Measurements from ENCODE around the gene MICAL2.

Gene MICAL2

DNA sequence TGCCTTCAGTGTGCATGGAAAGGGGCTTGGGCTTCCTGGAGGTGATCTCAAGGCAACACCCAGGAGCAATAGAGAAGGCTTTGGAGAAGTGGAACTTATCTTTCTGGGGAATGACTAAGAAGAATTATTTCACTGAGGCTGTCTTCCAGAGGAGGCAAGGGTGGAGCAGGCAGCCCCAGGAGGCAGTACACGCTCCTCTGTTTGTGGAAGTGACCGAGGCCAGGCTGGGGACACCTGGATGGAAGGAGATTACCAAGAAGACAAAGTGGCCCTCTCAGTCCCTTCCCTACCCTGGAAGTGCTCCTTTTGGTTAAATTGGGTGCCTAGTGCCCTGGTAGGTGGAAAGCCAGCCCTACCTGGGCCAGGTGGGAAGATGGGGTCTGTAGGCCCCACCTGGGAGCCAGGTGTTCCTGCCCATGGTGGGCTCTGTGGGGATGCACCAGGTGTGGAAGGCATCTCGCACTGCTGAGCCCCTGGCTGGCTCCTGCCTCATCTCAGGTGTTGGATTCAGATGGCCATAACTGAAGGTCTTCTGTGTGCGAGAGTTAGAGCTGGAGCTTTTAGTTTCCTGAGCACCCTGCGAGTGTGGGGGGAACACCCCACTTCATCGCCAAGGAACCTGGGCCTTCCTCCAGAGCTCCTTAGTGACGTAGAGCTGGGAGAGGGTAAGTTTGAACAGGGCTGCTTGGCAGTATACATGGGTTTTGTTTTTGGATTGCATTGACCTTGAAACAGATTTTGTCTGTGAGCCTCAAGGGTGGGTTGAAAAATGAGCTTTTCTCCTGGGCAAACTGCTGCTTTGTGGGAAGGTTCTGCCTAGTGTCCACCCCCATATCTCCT lies 46.1 kb downstream of the MICAL2 start:
- DNase-seq: no peak
- Histone ChIP-seq H3K27me3 (ENCODE audit: insufficient read depth, low read depth, severe bottlenecking) (no peaks in the 10 kb centered on the region), H3K4me3 (ENCODE audit: low read depth, low read length) (no peak overlapping the region), H3K9me3 (ENCODE audit: severe bottlenecking) (no peaks in the 10 kb centered on the region), H3K36me3 (no peaks in the 10 kb centered on the region), H3K27ac (no peak overlapping the region)
- TF ChIP-seq CTCF (IDR thresholded peaks at IDR 0.05; ENCODE audit: low read depth, low read length): no peak

DNA sequence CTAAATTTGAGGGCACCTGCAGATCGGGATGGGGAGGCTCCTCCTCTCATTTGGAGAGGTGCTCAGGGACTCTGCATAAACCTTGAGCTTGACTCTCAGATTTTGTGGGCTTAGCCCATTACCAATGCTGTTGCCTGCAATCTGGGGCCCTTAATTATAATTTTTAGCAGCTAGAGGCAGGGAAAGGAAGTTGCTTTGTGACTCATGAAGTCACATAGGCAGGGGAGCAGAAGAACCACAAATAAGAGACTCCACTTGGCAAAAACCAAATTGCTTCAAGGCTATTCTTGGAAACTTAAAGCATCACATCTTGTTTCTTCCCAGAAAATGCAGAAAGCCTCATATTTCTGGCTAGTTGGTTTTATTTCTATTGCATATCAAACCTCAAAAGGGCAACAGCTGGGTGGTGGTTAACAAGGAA lies 46.9 kb downstream of the MICAL2 start:
- Histone ChIP-seq H3K4me3 (ENCODE audit: low read depth, low read length) (no peak overlapping the region), H3K27me3 (ENCODE audit: insufficient read depth, low read depth, severe bottlenecking) (no peaks in the 10 kb centered on the region), H3K36me3 (no peaks in the 10 kb centered on the region), H3K27ac (no peak overlapping the region), H3K9me3 (ENCODE audit: severe bottlenecking) (no peaks in the 10 kb centered on the region)
- no peak for DNase-seq
- no peak for TF ChIP-seq CTCF (IDR thresholded peaks at IDR 0.05; ENCODE audit: low read depth, low read length)

DNA sequence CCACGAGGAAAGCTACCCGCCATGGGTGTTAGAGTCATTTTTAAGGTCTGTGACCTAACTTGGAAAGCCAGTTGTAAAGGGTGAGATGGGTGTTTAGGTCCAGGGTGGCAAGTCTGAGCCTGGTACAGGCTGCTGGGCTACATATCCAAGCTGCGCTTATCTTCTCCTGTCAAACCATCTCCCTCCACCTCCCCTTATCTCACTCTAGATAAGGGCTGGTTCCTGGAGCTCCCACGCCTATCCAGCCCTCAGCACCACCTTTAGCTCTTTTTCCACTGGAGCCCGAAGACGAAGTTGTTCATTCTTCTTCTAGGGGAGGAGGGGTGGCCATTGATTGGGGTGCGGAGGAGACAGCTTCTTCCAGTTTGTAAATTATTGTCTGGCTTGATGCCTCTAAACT lies 48.5 kb downstream of the MICAL2 start:
- Histone ChIP-seq H3K27ac (no peak overlapping the region), H3K36me3 (no peaks in the 10 kb centered on the region), H3K4me3 (ENCODE audit: low read depth, low read length) (no peak overlapping the region), H3K27me3 (ENCODE audit: insufficient read depth, low read depth, severe bottlenecking) (no peaks in the 10 kb centered on the region), H3K9me3 (ENCODE audit: severe bottlenecking) (no peaks in the 10 kb centered on the region)
- DNase-seq: no peak
- no peak for TF ChIP-seq CTCF (IDR thresholded peaks at IDR 0.05; ENCODE audit: low read depth, low read length)

GRCh38 chr11:12159351-12160099 lies 49.1 kb downstream of the MICAL2 start:
- no peak overlapping the region for H3K4me3 ChIP-seq (ENCODE audit: low read depth, low read length)
- H3K27ac ChIP-seq: no peak overlapping the region
- no peak for TF ChIP-seq CTCF (IDR thresholded peaks at IDR 0.05; ENCODE audit: low read depth, low read length)
- H3K27me3 ChIP-seq (ENCODE audit: insufficient read depth, low read depth, severe bottlenecking): no peaks in the 10 kb centered on the region
- H3K36me3 ChIP-seq: no peaks in the 10 kb centered on the region
- H3K9me3 ChIP-seq (ENCODE audit: severe bottlenecking): no peaks in the 10 kb centered on the region
- no peak for DNase-seq

DNA sequence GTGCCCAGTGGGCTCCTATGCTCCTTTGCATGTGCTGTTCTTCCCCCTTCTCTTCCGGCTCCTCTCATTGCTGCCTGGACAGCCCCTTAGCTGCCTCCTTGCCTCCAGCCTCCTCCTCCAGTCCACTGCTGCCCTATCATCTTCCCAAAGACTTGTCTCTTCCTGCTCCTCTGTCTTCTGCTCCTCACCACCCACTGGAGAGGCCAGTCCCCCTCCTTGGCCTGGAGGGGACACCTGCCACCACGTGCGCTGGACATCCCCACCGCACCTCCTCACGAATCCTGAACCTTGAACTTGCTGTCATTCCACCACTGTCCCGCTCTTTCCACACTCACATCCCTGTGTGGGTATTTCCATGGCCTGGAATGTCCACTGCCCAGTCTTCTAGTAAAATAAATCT lies 49.8 kb downstream of the MICAL2 start:
- Histone ChIP-seq H3K36me3 (no peaks in the 10 kb centered on the region), H3K4me3 (ENCODE audit: low read depth, low read length) (no peak overlapping the region), H3K9me3 (ENCODE audit: severe bottlenecking) (no peaks in the 10 kb centered on the region), H3K27ac (no peak overlapping the region), H3K27me3 (ENCODE audit: insufficient read depth, low read depth, severe bottlenecking) (no peaks in the 10 kb centered on the region)
- no peak for TF ChIP-seq CTCF (IDR thresholded peaks at IDR 0.05; ENCODE audit: low read depth, low read length)
- DNase-seq: no peak

All from WERI-Rb-1 (cell line).